HAP-1 (cell line): ENCODE measurements around the gene LINGO1.

Experiments
- DNase-seq, 2 experiments: peaks; one replicate each; pipeline ENCODE4 v3.0.0-alpha.2; 2016 to 2020; ENCODE audit warnings: low spot score in 2 of 2
- H3K27me3 ChIP-seq: fragments of 250-450 bp; sonication (Bioruptor Pico); 2 replicates; pipeline ENCODE4 v1.5.1; 2020; ENCODE audit warnings: low read depth, mild to moderate bottlenecking, moderate library complexity
- H3K36me3 ChIP-seq: fragments of 250-450 bp; sonication (Bioruptor Pico); replicated peaks from 2 replicates; pipeline ENCODE4 v1.5.1; 2020; ENCODE audit warnings: mild to moderate bottlenecking
- H3K4me1 ChIP-seq: fragments of 250-450 bp; sonication (Bioruptor Pico); 2 replicates; pipeline ENCODE4 v1.5.1; 2020; ENCODE audit warnings: mild to moderate bottlenecking
- H3K4me3 ChIP-seq: fragments of 250-450 bp; sonication (Bioruptor Pico); 2 replicates; pipeline ENCODE4 v1.5.1; 2020; ENCODE audit warnings: mild to moderate bottlenecking, moderate library complexity
- H3K9me3 ChIP-seq: fragments of 250-450 bp; sonication (Bioruptor Pico); 2 replicates; pipeline ENCODE4 v1.5.1; 2020; ENCODE audit warnings: mild to moderate bottlenecking, moderate library complexity
- in situ Hi-C: fragments of 300-500 bp; cut with MboI; formaldehyde crosslinking; loops from 3 replicates; pipeline ENCODE4 v1.14.3; 2020; ENCODE audit warnings: low sequenced_read_pairs, inconsistent platforms, mixed read lengths

Gene LINGO1

GRCh38 chr15:77632534-77633133 is at the start of gene LINGO1:
TSS of gene LINGO1 (minus strand) at chr15:77632912. CDS start at chr15:77632315, 597 bp downstream.
- Histone ChIP-seq H3K27me3 (no peaks in the 10 kb centered on the region), H3K36me3 (no peaks in the 10 kb centered on the region), H3K9me3 (no peaks in the 10 kb centered on the region), H3K4me3 (peak within 1 kb of the TSS; percentile 39), H3K4me1 (peaks cover 33% of the 10 kb centered on the region)
- in situ Hi-C loops, result no loop called here
- DNase-seq, result peak; percentile 59 to 82

GRCh38 chr15:77681362-77681761 is 48.6 kb upstream of the LINGO1 start:
- no peak for DNase-seq
- no peaks in the 10 kb centered on the region for H3K9me3 ChIP-seq
- no peak overlapping the region for H3K4me3 ChIP-seq
- H3K36me3 ChIP-seq, result no peaks in the 10 kb centered on the region
- in situ Hi-C loops, result no loop called here
- H3K27me3 ChIP-seq, result peaks cover 25% of the 10 kb centered on the region; the same call in 1 of the 2 replicates
- no peaks in the 10 kb centered on the region for H3K4me1 ChIP-seq

- Histone ChIP-seq H3K9me3 (no peaks in the 10 kb centered on the region), H3K27me3 (peaks cover 38% of the 10 kb centered on the region), H3K4me1 (no peaks in the 10 kb centered on the region), H3K36me3 (no peaks in the 10 kb centered on the region), H3K4me3 (no peak overlapping the region)
- in situ Hi-C loops, result no loop called here
- no peak for DNase-seq
These were observed 44.1 kb upstream of the LINGO1 start for GRCh38 chr15:77676569-77677375.

GRCh38 chr15:77675806-77676415 is 43.2 kb upstream of the LINGO1 start:
- no peak overlapping the region for H3K4me3 ChIP-seq
- peaks cover 41% of the 10 kb centered on the region for H3K27me3 ChIP-seq

DNA sequence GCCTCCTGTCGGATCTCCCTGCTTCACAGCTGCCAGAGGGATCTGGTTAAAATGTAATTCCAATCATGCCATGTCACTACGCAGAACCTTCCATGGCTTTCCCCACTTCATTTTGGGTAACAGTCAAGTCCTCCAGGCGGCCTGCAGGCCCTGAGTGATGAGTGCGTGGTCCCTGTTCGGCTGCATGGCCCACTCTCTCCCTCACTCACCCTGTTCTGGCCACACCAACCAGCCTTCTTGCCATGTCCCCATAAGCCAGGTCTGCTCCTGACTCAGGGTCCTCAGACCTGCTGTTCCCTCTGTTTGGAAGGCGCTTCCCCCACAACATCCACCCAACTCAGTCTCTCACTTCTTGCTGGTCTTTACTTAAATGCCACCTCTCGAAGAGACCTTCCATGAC is 41.6 kb upstream of the LINGO1 start:
- DNase-seq, result no peak
- Histone ChIP-seq H3K4me1 (no peaks in the 10 kb centered on the region; the same call in 1 of the 2 replicates), H3K27me3 (peaks cover 35% of the 10 kb centered on the region), H3K9me3 (no peaks in the 10 kb centered on the region), H3K4me3 (no peak overlapping the region), H3K36me3 (no peaks in the 10 kb centered on the region)
- in situ Hi-C loops, result no loop called here

More at GRCh38 chr15:77675806-77676415, 43.2 kb upstream of the LINGO1 start:
- H3K9me3 ChIP-seq, result no peaks in the 10 kb centered on the region
- no peaks in the 10 kb centered on the region for H3K4me1 ChIP-seq
- H3K36me3 ChIP-seq, result no peaks in the 10 kb centered on the region
- no peak for DNase-seq
- in situ Hi-C loops, result no loop called here

GRCh38 chr15:77673866-77674265 is 41.2 kb upstream of the LINGO1 start:
- in situ Hi-C loops, result no loop called here
- no peak overlapping the region for H3K4me3 ChIP-seq
- no peaks in the 10 kb centered on the region for H3K9me3 ChIP-seq
- no peaks in the 10 kb centered on the region; the same call in 1 of the 2 replicates for H3K4me1 ChIP-seq
- no peak for DNase-seq
- no peaks in the 10 kb centered on the region for H3K36me3 ChIP-seq
- H3K27me3 ChIP-seq, result peaks cover 35% of the 10 kb centered on the region

- Histone ChIP-seq H3K36me3 (no peaks in the 10 kb centered on the region), H3K4me1 (no peaks in the 10 kb centered on the region; the same call in 1 of the 2 replicates), H3K27me3 (peaks cover 42% of the 10 kb centered on the region), H3K4me3 (no peak overlapping the region), H3K9me3 (no peaks in the 10 kb centered on the region)
- DNase-seq, result no peak
- in situ Hi-C loops, result no loop called here
These were observed 39.4 kb upstream of the LINGO1 start for GRCh38 chr15:77672135-77672534.

DNA sequence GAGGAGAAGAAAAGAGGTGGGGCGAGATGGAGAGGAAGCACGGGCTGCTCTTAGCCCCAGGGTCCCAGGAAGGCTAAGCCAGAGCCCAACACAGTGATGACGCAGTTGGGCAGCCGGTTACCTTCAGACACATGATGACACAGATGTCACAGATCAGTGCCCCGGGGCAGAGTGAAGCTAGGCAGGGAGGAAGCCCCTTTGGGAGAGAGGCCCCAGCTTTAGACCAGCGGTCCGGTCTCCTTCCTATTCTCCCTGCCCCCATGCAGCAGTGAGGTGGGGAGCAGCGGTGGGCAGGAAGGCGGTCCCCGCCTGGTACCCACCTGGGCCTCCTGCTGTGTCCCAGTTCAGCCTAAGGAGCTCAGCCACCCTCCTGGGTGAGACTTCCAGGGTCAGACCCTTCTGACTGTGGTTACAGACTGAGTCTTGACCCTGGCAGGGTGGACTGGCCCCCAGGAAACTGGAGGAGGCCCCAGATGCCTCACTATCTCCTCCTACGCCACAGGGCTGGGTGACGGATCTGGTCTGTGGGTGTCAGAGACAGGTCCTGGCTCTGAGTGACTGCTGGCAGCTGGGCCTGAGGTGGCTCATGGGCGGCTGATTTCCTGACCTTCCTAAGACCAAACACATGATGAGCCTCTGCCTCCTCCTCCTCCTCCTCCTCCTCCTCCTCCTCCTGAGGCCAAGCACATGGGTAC is 38.8 kb upstream of the LINGO1 start:
- DNase-seq, result no peak
- H3K4me1 ChIP-seq, result no peaks in the 10 kb centered on the region; the same call in 1 of the 2 replicates
- H3K36me3 ChIP-seq, result no peaks in the 10 kb centered on the region
- in situ Hi-C loops, result no loop called here
- no peaks in the 10 kb centered on the region for H3K9me3 ChIP-seq
- H3K4me3 ChIP-seq, result no peak overlapping the region
- peaks cover 44% of the 10 kb centered on the region for H3K27me3 ChIP-seq

DNA sequence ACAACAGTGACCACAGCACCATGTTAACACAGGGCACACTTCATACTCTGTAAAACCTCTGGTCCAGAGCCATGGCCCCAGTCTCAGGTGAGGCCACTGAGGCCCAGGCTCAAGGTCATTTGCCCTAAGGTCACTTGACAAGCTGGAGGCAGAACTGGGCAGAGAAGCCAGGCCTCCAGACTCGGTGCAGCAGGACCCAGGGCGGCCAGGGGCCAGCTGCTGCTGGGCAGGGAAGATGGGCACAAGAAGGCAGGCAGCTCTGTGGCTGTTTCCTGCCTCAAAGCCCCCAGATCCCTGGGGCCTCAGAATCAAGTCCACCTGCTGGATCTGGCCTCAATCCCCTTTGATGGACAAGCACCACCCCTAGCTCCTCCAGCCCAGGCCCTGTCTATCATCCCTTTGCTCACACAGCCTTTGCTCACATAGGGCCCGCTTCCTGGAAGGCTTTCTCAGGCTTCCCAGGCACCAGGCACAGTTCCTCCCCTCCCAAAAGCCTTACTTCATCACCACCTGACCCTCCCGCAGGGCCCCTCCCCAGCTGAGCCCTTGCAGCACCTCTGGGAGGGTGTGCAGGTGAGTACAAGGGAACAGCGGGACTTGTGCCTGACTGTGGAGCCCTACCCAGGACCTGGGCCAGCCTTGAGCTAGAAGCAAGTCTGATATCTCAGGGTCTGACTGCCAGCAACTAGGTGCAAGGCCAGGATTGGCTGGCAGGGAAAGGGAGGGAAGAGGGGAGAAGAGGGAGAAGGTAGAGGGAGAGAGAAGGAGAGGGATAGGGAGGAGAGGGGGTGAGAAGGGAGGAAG is 38.0 kb upstream of the LINGO1 start:
- in situ Hi-C loops, result no loop called here
- peaks cover 48% of the 10 kb centered on the region for H3K27me3 ChIP-seq
- no peak for DNase-seq
- H3K4me1 ChIP-seq, result no peaks in the 10 kb centered on the region; the same call in 1 of the 2 replicates
- H3K36me3 ChIP-seq, result no peaks in the 10 kb centered on the region
- no peak overlapping the region for H3K4me3 ChIP-seq
- no peaks in the 10 kb centered on the region for H3K9me3 ChIP-seq

GRCh38 chr15:77669896-77670295 is 37.2 kb upstream of the LINGO1 start:
- in situ Hi-C loops, result no loop called here

DNA sequence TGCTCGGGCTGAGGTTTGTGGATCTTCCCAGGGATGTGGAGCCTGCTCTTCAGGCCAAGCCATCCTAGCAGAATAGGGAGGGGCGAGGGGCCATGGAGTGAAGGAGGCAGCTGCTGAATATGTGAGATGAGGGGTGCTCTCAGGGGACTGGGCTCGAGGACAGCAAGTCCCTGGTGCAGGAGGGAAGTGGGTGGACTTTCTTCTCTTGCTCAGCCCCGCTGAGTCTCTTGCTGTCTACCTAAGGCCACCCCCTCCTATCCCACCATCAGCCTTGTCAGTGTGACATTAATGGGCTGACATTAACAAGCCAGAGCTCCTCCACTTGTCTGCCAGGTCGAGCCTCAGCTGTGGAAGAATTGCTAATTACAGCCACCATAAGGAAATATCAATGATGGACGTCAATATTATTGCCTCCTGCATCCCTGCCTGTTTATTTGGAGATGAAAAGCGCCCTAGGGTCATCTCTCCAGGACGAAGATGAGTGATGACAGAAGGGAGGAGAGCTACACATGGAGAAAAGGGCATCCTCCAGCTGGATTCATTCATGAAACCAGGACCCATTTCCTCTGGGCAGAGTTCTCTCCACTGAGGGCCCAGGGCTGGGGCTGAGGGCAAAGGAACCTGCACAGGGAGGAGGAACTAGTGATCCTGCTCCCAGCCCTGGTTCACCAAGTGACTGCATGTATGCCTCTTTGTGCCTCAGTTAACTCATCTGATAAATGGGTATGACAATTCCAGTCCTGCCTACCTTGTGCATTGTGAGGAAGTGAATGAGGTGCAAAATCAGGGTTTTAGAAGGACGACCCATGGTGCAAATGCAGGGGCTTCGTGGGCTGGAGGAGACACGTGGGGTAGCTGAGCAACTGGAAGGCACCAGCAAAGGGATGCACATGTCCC is 34.9 kb upstream of the LINGO1 start:
- in situ Hi-C loops, result no loop called here
- no peak for DNase-seq
- Histone ChIP-seq H3K36me3 (no peaks in the 10 kb centered on the region), H3K27me3 (peaks cover 27% of the 10 kb centered on the region), H3K4me1 (no peaks in the 10 kb centered on the region; the same call in 1 of the 2 replicates), H3K9me3 (no peaks in the 10 kb centered on the region), H3K4me3 (no peak overlapping the region)

More at GRCh38 chr15:77669896-77670295, 37.2 kb upstream of the LINGO1 start:
- H3K4me1 ChIP-seq, result no peaks in the 10 kb centered on the region; the same call in 1 of the 2 replicates
- H3K36me3 ChIP-seq, result no peaks in the 10 kb centered on the region
- H3K27me3 ChIP-seq, result peaks cover 45% of the 10 kb centered on the region
- no peaks in the 10 kb centered on the region for H3K9me3 ChIP-seq
- H3K4me3 ChIP-seq, result no peak overlapping the region
- DNase-seq, result no peak

DNA sequence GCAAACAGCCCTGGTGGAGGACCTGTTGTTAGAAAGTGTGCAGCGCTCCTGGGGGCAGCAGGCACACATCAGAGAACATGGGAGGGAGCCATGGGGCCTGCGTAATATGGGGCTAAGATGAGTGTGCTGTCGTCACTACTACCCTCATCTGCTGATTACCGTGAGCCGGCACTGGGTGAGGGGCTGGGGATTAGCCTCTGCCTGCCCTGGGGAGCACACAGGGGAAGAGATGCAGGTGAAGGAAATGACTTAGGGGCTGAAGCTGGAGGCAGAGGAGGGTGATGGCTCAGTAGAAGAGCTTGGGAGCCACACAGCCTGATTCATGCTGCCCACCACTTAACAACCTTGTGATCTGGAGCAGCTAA is 33.6 kb upstream of the LINGO1 start:
- Histone ChIP-seq H3K4me1 (no peaks in the 10 kb centered on the region; the same call in 1 of the 2 replicates), H3K36me3 (no peaks in the 10 kb centered on the region), H3K27me3 (peaks cover 17% of the 10 kb centered on the region), H3K4me3 (no peak overlapping the region), H3K9me3 (no peaks in the 10 kb centered on the region)
- no peak for DNase-seq
- in situ Hi-C loops, result no loop called here
